Common myeloid progenitor, CD34-positive (primary cell): ENCODE data around the gene CFAP20.

Source experiments
- CTCF ChIA-PET: fragments of 350-600 bp; sonication (Branson Sonifier 250); formaldehyde crosslinking; loops from one replicate; lab custom pipeline; 2021; ENCODE audit warnings: antibody characterized with exemption; lab: Charles Lee
- POLR2A ChIA-PET: fragments of 350-600 bp; sonication (Branson Sonifier 250); formaldehyde crosslinking; loops from one replicate; lab custom pipeline; 2021; ENCODE audit warnings: antibody characterized with exemption; lab: Charles Lee
- DNase-seq, 3 donors: peaks; one replicate each; pipeline versions ENCODE4 v3.0.0 to v3.0.0-alpha.2; 2013
- H3K27ac ChIP-seq, 2 experiments: 1 replicate in 1 of 2; 2 replicates in 1 of 2; pipeline ENCODE4 v1.7.0; 2013; ENCODE audit warnings: inconsistent platforms in 2 of 2, low read length in 2 of 2, mild to moderate bottlenecking in 2 of 2, low read depth in 1 of 2, moderate library complexity in 1 of 2; ENCODE audit not compliant: severe bottlenecking in 2 of 2, insufficient read depth in 1 of 2, poor library complexity in 1 of 2
- H3K27me3 ChIP-seq, 5 experiments: replicated peaks in 2 of 5; 1 replicate in 3 of 5; 2 replicates in 2 of 5; pipeline versions ENCODE4 v1.6.1 to v1.7.0; 2013; ENCODE audit warnings: low read length in 4 of 5, mild to moderate bottlenecking in 2 of 5, moderate library complexity in 2 of 5, inconsistent platforms in 1 of 5; ENCODE audit not compliant: insufficient read depth in 5 of 5, control insufficient read depth in 4 of 5
- H3K36me3 ChIP-seq, 4 experiments: 1 replicate in 2 of 4; 2 replicates in 2 of 4; pipeline versions ENCODE4 v1.6.1 to v1.7.0; 2013; ENCODE audit warnings: low read length in 3 of 4, control low read depth in 1 of 4, mild to moderate bottlenecking in 1 of 4; ENCODE audit not compliant: control insufficient read depth in 4 of 4, insufficient read depth in 4 of 4
- H3K4me1 ChIP-seq, 4 experiments: 1 replicate in 3 of 4; 2 replicates in 1 of 4; pipeline versions ENCODE4 v1.6.1 to v1.7.1; 2013; ENCODE audit warnings: low read length in 3 of 4, mild to moderate bottlenecking in 3 of 4, control low read depth in 1 of 4, inconsistent platforms in 1 of 4, moderate library complexity in 1 of 4; ENCODE audit not compliant: control insufficient read depth in 4 of 4, insufficient read depth in 4 of 4; ENCODE audit errors: control extremely low read depth in 1 of 4
- H3K4me3 ChIP-seq, 7 experiments: 1 replicate in 4 of 7; 2 replicates in 3 of 7; pipeline versions ENCODE4 v1.5.1 to v1.7.0; 2013; ENCODE audit warnings: mild to moderate bottlenecking in 7 of 7, low read length in 6 of 7, moderate library complexity in 6 of 7, inconsistent platforms in 2 of 7, low read depth in 2 of 7, control low read depth in 1 of 7; ENCODE audit not compliant: insufficient read depth in 4 of 7, control insufficient read depth in 1 of 7; ENCODE audit errors: extremely low read depth in 1 of 7
- H3K9me3 ChIP-seq, 5 experiments: 1 replicate in 4 of 5; 2 replicates in 1 of 5; pipeline versions ENCODE4 v1.6.1 to v1.7.1; 2013; ENCODE audit warnings: low read length in 4 of 5, mild to moderate bottlenecking in 2 of 5, inconsistent platforms in 1 of 5, low read depth in 1 of 5, moderate library complexity in 1 of 5; ENCODE audit not compliant: control insufficient read depth in 4 of 5, insufficient read depth in 2 of 5; ENCODE audit errors: control extremely low read depth in 1 of 5
- WGBS: methylation state at CpG from one replicate; pipeline ENCODE4 v1.1.5; 2013; ENCODE audit not compliant: insufficient coverage; 5-methylcytosine and 5-hydroxymethylcytosine counted together

Gene CFAP20

DNA sequence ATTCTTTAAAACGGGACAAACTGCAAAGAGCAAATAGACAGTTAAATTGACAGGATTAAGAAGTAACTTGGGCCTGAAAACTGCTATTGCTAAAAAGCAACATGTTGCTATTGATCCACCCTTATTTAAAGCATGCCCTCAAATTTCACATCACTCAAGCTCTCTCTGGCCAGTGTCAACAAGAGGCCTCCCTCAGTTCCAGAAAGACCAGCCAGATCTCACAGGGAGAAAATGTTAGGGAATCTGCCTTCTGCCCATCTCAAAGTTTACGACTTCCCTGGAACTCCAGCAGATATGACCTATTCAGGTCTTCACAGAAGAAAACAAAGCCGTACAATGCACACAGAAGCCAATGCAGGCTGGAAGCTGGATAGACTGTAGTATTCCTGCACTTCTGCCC is 8.9 kb downstream of the CFAP20 start:
- CTCF ChIA-PET: interaction anchor here (1.7 to 6.0 kb wide), 5 partner anchors 9 to 102 kb away, joined by 7 to 45 read pairs (median 19); partner anchors contain the start of gene CFAP20
- DNase-seq: no peak
- Histone ChIP-seq H3K4me3 (no peak overlapping the region), H3K4me1 (peaks cover 3 to 21% (median 14%) of the 10 kb centered on the region in 4 experiments), H3K36me3 (peaks cover 5 to 22% (median 17%) of the 10 kb centered on the region in 4 experiments), H3K9me3 (no peaks in the 10 kb centered on the region), H3K27ac (no peak overlapping the region), H3K27me3 (no peaks in the 10 kb centered on the region)
- WGBS: 100% methylated on average over 1 of the region's 3 CpGs
- POLR2A ChIA-PET: no interaction called here

DNA sequence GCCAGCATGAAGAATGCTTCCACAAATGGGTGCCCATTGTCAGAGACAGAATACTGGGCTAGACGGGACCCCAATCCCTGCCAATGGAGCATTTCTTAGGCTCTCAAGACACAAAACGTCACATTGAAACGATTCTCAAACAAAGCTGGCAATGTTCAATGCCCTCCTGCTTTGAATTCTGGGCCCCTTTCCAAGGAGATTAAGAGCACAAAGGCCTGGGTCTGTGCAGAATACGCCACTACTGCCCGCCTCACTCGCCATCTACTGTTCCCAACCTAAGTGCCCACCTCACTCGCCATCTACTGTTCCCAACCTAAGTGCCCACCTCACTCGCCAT is 9.7 kb downstream of the CFAP20 start:
- Histone ChIP-seq H3K27ac (no peak overlapping the region), H3K9me3 (no peaks in the 10 kb centered on the region), H3K4me3 (no peak overlapping the region), H3K36me3 (peaks cover 9 to 29% (median 24%) of the 10 kb centered on the region in 4 experiments), H3K27me3 (no peaks in the 10 kb centered on the region), H3K4me1 (peaks cover 3 to 19% (median 13%) of the 10 kb centered on the region in 4 experiments)
- CTCF ChIA-PET: interaction anchor here (1.2 to 6.0 kb wide), 5 partner anchors 8 to 101 kb away, joined by 4 to 45 read pairs (median 6); no protein-coding TSS in a partner anchor
- DNase-seq: no peak
- POLR2A ChIA-PET: no interaction called here
- WGBS: 100% methylated on average over 3 of the region's 8 CpGs

DNA sequence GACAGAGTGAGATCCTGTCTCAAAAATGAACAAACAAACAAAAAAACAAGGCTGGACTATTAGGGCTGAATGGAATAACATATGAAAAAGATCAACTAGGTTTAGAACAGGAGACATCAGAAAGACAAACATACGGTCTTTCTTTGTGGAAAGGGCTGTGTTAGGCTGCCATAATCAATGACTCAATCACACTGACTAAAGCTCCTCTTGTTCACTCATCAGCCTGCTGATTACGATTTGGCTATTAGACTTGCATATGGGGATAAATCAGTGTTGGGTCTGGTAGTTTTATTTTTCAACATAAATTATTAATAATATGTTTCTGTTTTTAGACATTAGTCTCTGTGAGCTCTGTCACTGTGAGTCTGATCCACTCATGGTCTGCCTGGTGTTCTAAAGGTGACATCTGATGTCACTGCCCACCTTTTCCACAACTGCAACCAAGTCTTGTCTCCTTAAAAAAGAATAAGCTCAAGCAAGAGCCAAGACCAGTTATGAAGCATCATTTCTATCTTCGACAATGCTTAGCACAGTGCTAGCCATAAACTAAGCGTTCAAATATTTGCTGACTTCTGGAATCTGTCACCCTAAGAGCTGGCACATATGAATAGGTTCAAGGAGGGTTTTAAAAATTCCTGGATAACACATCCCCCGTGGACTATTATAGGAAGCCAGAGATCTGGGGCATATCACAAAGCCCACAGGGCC is 10.2 kb downstream of the CFAP20 start:
- Histone ChIP-seq H3K4me1 (peaks cover 3 to 14% (median 10%) of the 10 kb centered on the region in 4 experiments), H3K4me3 (no peak overlapping the region), H3K27ac (no peak overlapping the region), H3K9me3 (no peaks in the 10 kb centered on the region), H3K27me3 (no peaks in the 10 kb centered on the region), H3K36me3 (peaks cover 12 to 31% (median 29%) of the 10 kb centered on the region in 4 experiments)
- 96% methylated on average over 3 of the region's 5 CpGs for WGBS
- no peak for DNase-seq
- ChIA-PET POLR2A (interaction anchor here (1.4 kb wide), 1 partner anchor 9 kb away, joined by 4 read pairs; no protein-coding TSS in a partner anchor), CTCF (interaction anchor here (0.9 to 6.0 kb wide), 7 partner anchors 8 to 101 kb away, joined by 3 to 45 read pairs (median 5); partner anchors contain the start of gene MMP15)

GRCh38 chr16:58116529-58116928 is 12.7 kb downstream of the CFAP20 start:
- H3K27ac ChIP-seq: no peak overlapping the region
- peaks cover 17 to 43% (median 39%) of the 10 kb centered on the region in 4 experiments for H3K36me3 ChIP-seq
- no peaks in the 10 kb centered on the region for H3K9me3 ChIP-seq
- no peaks in the 10 kb centered on the region for H3K27me3 ChIP-seq
- peaks cover 2 to 6% (median 3%) of the 10 kb centered on the region in 4 experiments for H3K4me1 ChIP-seq
- 94% methylated on average over 3 of the region's 6 CpGs for WGBS
- DNase-seq: no peak
- ChIA-PET CTCF (interaction anchor here (0.8 to 1.5 kb wide), 5 partner anchors 10 to 181 kb away, joined by 3 to 9 read pairs (median 3); partner anchors contain the start of gene MMP15), POLR2A (no interaction called here)
- no peak overlapping the region for H3K4me3 ChIP-seq

DNA sequence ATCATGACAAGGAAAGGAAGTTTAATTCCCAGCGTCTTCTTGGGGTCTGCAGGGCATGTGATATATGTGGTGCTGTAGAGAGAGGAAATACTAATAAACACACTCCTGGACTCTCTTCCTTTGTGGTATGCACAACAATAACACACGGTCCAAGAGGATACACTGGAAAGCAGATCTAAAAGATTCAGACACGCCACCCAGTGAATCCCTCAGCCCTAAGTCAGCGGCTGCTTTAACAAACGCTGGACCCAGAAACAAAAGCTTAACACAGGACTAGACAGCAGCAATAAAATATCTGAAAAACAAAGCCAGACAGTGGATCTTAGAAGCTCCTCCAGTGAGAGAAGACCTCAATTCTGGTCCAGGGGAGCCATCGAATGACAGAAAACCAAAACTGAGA is 13.1 kb downstream of the CFAP20 start:
- peaks cover 0 to 6% (median 5%) of the 10 kb centered on the region in 4 experiments for H3K4me1 ChIP-seq
- ChIA-PET POLR2A (no interaction called here), CTCF (interaction anchor here (0.8 to 1.5 kb wide), 4 partner anchors 10 to 180 kb away, joined by 3 to 9 read pairs (median 4); no protein-coding TSS in a partner anchor)
- WGBS: 77% methylated on average over 5 of the region's 6 CpGs
- no peaks in the 10 kb centered on the region for H3K9me3 ChIP-seq
- H3K4me3 ChIP-seq: no peak overlapping the region
- peaks cover 17 to 43% (median 39%) of the 10 kb centered on the region in 4 experiments for H3K36me3 ChIP-seq
- H3K27ac ChIP-seq: no peak overlapping the region
- no peaks in the 10 kb centered on the region for H3K27me3 ChIP-seq
- no peak for DNase-seq

DNA sequence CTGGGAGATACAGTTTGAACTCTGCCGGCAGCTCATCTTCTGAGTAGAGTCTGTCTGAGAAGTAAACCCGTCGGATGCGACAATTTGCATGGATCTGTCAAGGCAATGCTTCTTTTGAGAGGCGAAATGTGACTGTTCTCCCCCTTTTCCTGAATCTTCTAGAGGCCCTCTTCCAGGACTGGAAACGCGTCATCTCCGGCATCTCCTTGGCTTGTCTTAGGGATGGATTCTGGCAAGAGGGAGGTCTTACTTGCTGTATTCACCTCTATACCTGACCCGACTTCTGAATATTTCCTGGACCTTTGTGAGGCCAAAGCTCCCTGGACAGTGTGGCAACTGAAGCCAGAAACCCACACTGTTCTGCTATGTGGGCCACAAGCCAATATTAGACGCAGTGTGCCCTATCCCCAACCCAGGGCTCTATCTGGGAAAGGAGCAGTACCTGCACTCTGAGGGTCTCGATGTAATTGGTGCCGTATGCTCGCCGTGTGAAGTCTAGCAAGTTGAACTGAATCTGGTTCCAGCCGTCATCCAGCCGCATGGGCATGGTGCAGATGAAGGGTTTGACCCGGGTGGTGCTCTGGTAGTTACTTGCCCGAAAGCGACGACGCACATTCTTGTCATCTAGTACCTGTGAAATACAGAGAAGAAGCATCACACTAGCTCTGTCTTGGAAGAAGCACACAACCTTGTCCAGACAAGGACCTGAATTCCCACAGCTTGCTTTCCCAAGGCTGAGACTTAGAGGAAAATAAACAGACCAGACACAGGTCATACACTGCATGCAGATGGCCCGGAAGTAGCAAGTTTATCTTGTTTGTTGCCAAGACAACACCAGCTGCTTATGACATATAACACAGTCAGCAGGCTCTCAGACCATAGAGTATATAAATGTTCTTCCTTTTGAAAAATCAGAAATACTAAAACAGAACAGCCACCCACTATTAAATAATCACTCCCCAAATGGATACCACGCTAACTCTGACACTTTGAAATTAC is 14.1 kb downstream of the CFAP20 start:
- no peak for DNase-seq
- POLR2A ChIA-PET: interaction anchor here (0.8 kb wide), 1 partner anchor 79 kb away, joined by 6 read pairs; no protein-coding TSS in a partner anchor
- H3K27ac ChIP-seq: no peak overlapping the region

More for the DNA sequence above, 14.1 kb downstream of the CFAP20 start:
- Histone ChIP-seq H3K4me1 (peaks cover 0 to 14% (median 10%) of the 10 kb centered on the region in 4 experiments), H3K4me3 (no peak overlapping the region), H3K36me3 (peaks cover 17 to 43% (median 39%) of the 10 kb centered on the region in 4 experiments), H3K27me3 (no peaks in the 10 kb centered on the region), H3K9me3 (no peaks in the 10 kb centered on the region)
- CTCF ChIA-PET: interaction anchor here (1.3 to 1.5 kb wide), 3 partner anchors 17 to 95 kb away, joined by 3 to 7 read pairs (median 4); no protein-coding TSS in a partner anchor
- 99% methylated on average over 20 of the region's 23 CpGs for WGBS
